Activated CD4-positive, alpha-beta T cell treated with anti-CD3 and anti-CD28 coated beads, Interleukin-2, amount 10 ng/mL, durations not matched to agents 24 days and 14 days (primary cell): Measurements from ENCODE around the gene AHSG. TPM values are rescaled to one million over a fixed set of nuclear protein-coding genes. Genes with fewer than 3 reads are reported as not detected.
A peak's percentile ranks its signal among the peaks of the same experiment; 100 is the strongest.

Source experiments
- DNase-seq: peaks from one replicate; pipeline ENCODE4 v3.0.0; 2022
- H3K27ac Mint-ChIP-seq: one replicate; pipeline ENCODE4 v1.8.0; 2022; ENCODE audit warnings: mild to moderate bottlenecking, mixed read lengths
- H3K27me3 Mint-ChIP-seq: one replicate; pipeline ENCODE4 v1.8.0; 2022; ENCODE audit warnings: mixed read lengths
- H3K36me3 Mint-ChIP-seq: one replicate; pipeline ENCODE4 v1.8.0; 2022; ENCODE audit warnings: low read depth, mild to moderate bottlenecking, mixed read lengths
- H3K4me1 Mint-ChIP-seq: one replicate; pipeline ENCODE4 v1.8.0; 2021; ENCODE audit warnings: mixed read lengths
- H3K4me3 Mint-ChIP-seq: one replicate; pipeline ENCODE4 v1.8.0; 2022; ENCODE audit warnings: mild to moderate bottlenecking, moderate library complexity, mixed read lengths
- H3K9me3 Mint-ChIP-seq: one replicate; pipeline ENCODE4 v1.8.0; 2021; ENCODE audit warnings: mixed read lengths
- intact Hi-C: fragments of 100-400 bp; cut with micrococcal nuclease; formaldehyde crosslinking; loops from one replicate; pipeline ENCODE4 v1.15.1; 2023
- total RNA-seq: library from RNA; stranded (reverse); gene quantifications from 2 replicates; pipeline ENCODE4 v1.2.3, GENCODE V29; 2022

Gene AHSG
- total RNA-seq, 1 donor from 2014 or later: not detected

GRCh38 chr3:186646841-186647240 is 34.0 kb downstream of the AHSG start:
- H3K36me3 Mint-ChIP-seq: no peaks in the 10 kb centered on the region
- no peaks in the 10 kb centered on the region for H3K9me3 Mint-ChIP-seq
- peaks cover 4% of the 10 kb centered on the region for H3K27me3 Mint-ChIP-seq
- H3K4me1 Mint-ChIP-seq: peaks cover 28% of the 10 kb centered on the region
- intact Hi-C loops: no loop called here
- no peak for DNase-seq
- H3K4me3 Mint-ChIP-seq: no peak overlapping the region
- no peak overlapping the region for H3K27ac Mint-ChIP-seq

- H3K27ac Mint-ChIP-seq: no peak overlapping the region
- intact Hi-C loops: no loop called here
- H3K4me1 Mint-ChIP-seq: peaks cover 10% of the 10 kb centered on the region
- DNase-seq: no peak
- H3K9me3 Mint-ChIP-seq: no peaks in the 10 kb centered on the region
- no peaks in the 10 kb centered on the region for H3K36me3 Mint-ChIP-seq
- no peak overlapping the region for H3K4me3 Mint-ChIP-seq
- H3K27me3 Mint-ChIP-seq: peaks cover 4% of the 10 kb centered on the region
Measured at GRCh38 chr3:186648851-186649250, 36.0 kb downstream of the AHSG start.

- H3K4me3 Mint-ChIP-seq: no peak overlapping the region
- H3K36me3 Mint-ChIP-seq: no peaks in the 10 kb centered on the region
- H3K27me3 Mint-ChIP-seq: peaks cover 14% of the 10 kb centered on the region
- intact Hi-C loops: no loop called here
- peaks cover 1% of the 10 kb centered on the region for H3K4me1 Mint-ChIP-seq
- no peaks in the 10 kb centered on the region for H3K9me3 Mint-ChIP-seq
- H3K27ac Mint-ChIP-seq: no peak overlapping the region
- no peak for DNase-seq
Measured at GRCh38 chr3:186651678-186652215, 38.9 kb downstream of the AHSG start.

GRCh38 chr3:186653080-186653707 is 40.3 kb downstream of the AHSG start:
- Mint-ChIP-seq H3K36me3 (no peaks in the 10 kb centered on the region), H3K9me3 (no peaks in the 10 kb centered on the region), H3K4me3 (no peak overlapping the region), H3K4me1 (no peaks in the 10 kb centered on the region), H3K27me3 (peaks cover 19% of the 10 kb centered on the region), H3K27ac (no peak overlapping the region)
- no peak for DNase-seq
- intact Hi-C loops: no loop called here

GRCh38 chr3:186653984-186654383 is 41.1 kb downstream of the AHSG start:
- no peak overlapping the region for H3K27ac Mint-ChIP-seq
- no peak for DNase-seq
- no peak overlapping the region for H3K4me3 Mint-ChIP-seq
- no peaks in the 10 kb centered on the region for H3K36me3 Mint-ChIP-seq
- peaks cover 26% of the 10 kb centered on the region for H3K27me3 Mint-ChIP-seq
- no peaks in the 10 kb centered on the region for H3K9me3 Mint-ChIP-seq
- H3K4me1 Mint-ChIP-seq: no peaks in the 10 kb centered on the region
- intact Hi-C loops: no loop called here

GRCh38 chr3:186663361-186664118 is 50.7 kb downstream of the AHSG start:
- peaks cover 19% of the 10 kb centered on the region for H3K27me3 Mint-ChIP-seq
- H3K36me3 Mint-ChIP-seq: no peaks in the 10 kb centered on the region
- intact Hi-C loops: no loop called here
- DNase-seq: no peak
- H3K4me1 Mint-ChIP-seq: peaks cover 4% of the 10 kb centered on the region
- H3K27ac Mint-ChIP-seq: no peak overlapping the region
- no peak overlapping the region for H3K4me3 Mint-ChIP-seq
- H3K9me3 Mint-ChIP-seq: peaks cover 4% of the 10 kb centered on the region

- intact Hi-C loops: no loop called here
- H3K27me3 Mint-ChIP-seq: peaks cover 16% of the 10 kb centered on the region
Measured at GRCh38 chr3:186664119-186664495, 51.2 kb downstream of the AHSG start.

GRCh38 chr3:186664506-186664905 is 51.6 kb downstream of the AHSG start:
- Mint-ChIP-seq H3K9me3 (peaks cover 4% of the 10 kb centered on the region), H3K4me1 (peaks cover 8% of the 10 kb centered on the region), H3K4me3 (no peak overlapping the region), H3K36me3 (no peaks in the 10 kb centered on the region), H3K27me3 (peaks cover 16% of the 10 kb centered on the region), H3K27ac (no peak overlapping the region)
- intact Hi-C loops: no loop called here
- DNase-seq: no peak

More at GRCh38 chr3:186664119-186664495, 51.2 kb downstream of the AHSG start:
- no peak overlapping the region for H3K4me3 Mint-ChIP-seq
- peaks cover 4% of the 10 kb centered on the region for H3K9me3 Mint-ChIP-seq
- H3K36me3 Mint-ChIP-seq: no peaks in the 10 kb centered on the region
- peaks cover 5% of the 10 kb centered on the region for H3K4me1 Mint-ChIP-seq
- H3K27ac Mint-ChIP-seq: no peak overlapping the region
- no peak for DNase-seq

GRCh38 chr3:186665625-186666188 is 52.8 kb downstream of the AHSG start, which contains the start of gene HRG:
TSS of gene HRG (plus strand) at chr3:186666014. CDS start at chr3:186666032, 18 bp downstream.
- intact Hi-C loops: no loop called here
- Mint-ChIP-seq H3K9me3 (peaks cover 4% of the 10 kb centered on the region), H3K36me3 (no peaks in the 10 kb centered on the region), H3K27ac (no peak within 1 kb of the TSS), H3K27me3 (peaks cover 16% of the 10 kb centered on the region), H3K4me3 (no peak within 1 kb of the TSS), H3K4me1 (peaks cover 15% of the 10 kb centered on the region)
- DNase-seq: no peak

GRCh38 chr3:186668426-186668825 is 55.6 kb downstream of the AHSG start:
- peaks cover 4% of the 10 kb centered on the region for H3K9me3 Mint-ChIP-seq
- no peak overlapping the region for H3K27ac Mint-ChIP-seq
- H3K4me3 Mint-ChIP-seq: no peak overlapping the region
- H3K36me3 Mint-ChIP-seq: no peaks in the 10 kb centered on the region
- H3K4me1 Mint-ChIP-seq: peaks cover 16% of the 10 kb centered on the region
- peaks cover 16% of the 10 kb centered on the region for H3K27me3 Mint-ChIP-seq
- intact Hi-C loops: no loop called here
- DNase-seq: no peak

- peaks cover 4% of the 10 kb centered on the region for H3K9me3 Mint-ChIP-seq
- H3K4me1 Mint-ChIP-seq: peaks cover 16% of the 10 kb centered on the region
- H3K4me3 Mint-ChIP-seq: peak overlapping the region; percentile 1
- H3K27me3 Mint-ChIP-seq: peaks cover 16% of the 10 kb centered on the region
- intact Hi-C loops: no loop called here
- H3K27ac Mint-ChIP-seq: no peak overlapping the region
- H3K36me3 Mint-ChIP-seq: no peaks in the 10 kb centered on the region
- DNase-seq: peak; percentile 57
Measured at GRCh38 chr3:186669378-186670084, 56.7 kb downstream of the AHSG start.

- peaks cover 19% of the 10 kb centered on the region for H3K27me3 Mint-ChIP-seq
- H3K4me3 Mint-ChIP-seq: no peak overlapping the region
- H3K36me3 Mint-ChIP-seq: no peaks in the 10 kb centered on the region
- no peak for DNase-seq
- H3K4me1 Mint-ChIP-seq: peaks cover 16% of the 10 kb centered on the region
- H3K9me3 Mint-ChIP-seq: peaks cover 4% of the 10 kb centered on the region
- intact Hi-C loops: no loop called here
- no peak overlapping the region for H3K27ac Mint-ChIP-seq
Measured at GRCh38 chr3:186670155-186670554, 57.3 kb downstream of the AHSG start.
